ENCODE results near the gene LRRC73. TPM values are rescaled to one million over a fixed set of nuclear protein-coding genes. Genes with fewer than 3 reads are reported as not detected.
"Not testable (repeated sequence)": the region's sequence is repeated elsewhere in the genome, so short reads cannot be mapped to it uniquely, and the experiment has no call there.

The LRRC73 gene
- total RNA-seq = 1.0 TPM
- long read RNA-seq, partial matches to known transcripts = 0 of 2 reads
- long read RNA-seq, other reads (novel, unspliced or antisense) = 0 of 2 reads

GRCh38 chr6:43509984-43510826, at the start of gene LRRC73:
LRRC73 (minus strand) TSS chr6:43510346; CDS start chr6:43509785, 561 bp downstream.
- intact Hi-C loops (cut with micrococcal nuclease) = no loop called here
- peak; percentile 83 for ATAC-seq
- DNase-seq = peak; percentile 95

DNA sequence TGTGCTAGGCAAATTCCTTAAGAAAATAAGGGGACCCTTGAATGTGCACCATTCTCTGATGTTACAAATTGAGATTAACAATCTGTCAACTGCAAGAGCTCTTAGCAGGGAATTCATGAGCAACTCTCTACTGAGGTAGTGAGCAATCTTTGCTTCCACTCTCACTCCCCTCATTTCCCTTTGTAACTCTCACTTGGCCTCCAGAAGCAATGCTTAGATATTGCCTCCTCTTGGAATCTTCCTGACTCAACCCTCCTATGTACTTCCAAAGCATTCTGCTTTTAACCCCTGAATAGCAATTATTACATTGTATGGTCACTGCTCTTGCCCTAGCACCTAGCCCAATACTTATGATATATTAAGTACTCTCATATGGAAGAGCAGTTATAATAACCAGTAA, 49.2 kb upstream of the LRRC73 start:
- no peak for DNase-seq
- intact Hi-C loops (cut with micrococcal nuclease) = no loop called here
- no peak for ATAC-seq

DNA sequence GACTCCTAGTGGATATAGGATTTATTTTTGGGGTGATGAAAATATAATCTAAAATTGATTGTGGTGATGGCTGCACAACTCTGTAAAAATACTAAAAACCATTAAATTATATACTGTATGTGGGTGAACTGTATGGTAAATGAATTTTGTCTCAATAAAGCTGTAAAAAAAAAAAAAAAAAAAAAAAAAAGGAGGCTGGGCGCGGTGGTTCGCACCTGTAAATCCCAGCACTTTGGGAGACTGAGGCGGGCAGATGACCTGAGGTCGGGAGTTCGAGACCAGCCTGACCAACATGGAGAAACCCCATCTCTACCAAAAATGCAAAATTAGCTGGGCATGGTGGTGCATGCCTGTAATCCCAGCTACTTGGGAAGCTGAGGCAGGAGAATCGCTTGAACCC, 47.5 kb upstream of the LRRC73 start:
- DNase-seq; intact Hi-C loops (cut with micrococcal nuclease); ATAC-seq: not testable (repeated sequence)

DNA sequence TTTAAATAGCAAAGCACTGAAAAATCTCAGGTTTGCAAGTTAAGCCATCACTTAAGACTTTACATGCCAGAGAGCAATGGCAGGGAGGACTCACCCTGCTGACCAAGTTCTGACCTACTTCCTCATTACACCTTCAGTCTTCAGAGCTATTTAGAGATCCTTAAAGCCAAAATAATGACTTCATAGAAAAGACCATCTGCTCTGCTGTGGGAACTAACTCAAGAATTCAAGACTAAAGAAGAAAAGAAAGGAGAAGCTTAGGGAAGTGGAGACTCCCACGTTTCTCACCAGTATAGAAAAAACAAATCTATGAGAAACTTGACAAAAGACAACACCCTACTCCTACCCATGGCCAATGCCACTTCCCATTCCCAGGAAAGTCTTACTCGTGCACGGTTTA, 37.1 kb upstream of the LRRC73 start:
- intact Hi-C loops (cut with micrococcal nuclease) = no loop called here
- no peak for DNase-seq
- ATAC-seq = no peak

GRCh38 chr6:43544461-43544860, 34.3 kb upstream of the LRRC73 start:
- DNase-seq = no peak
- ATAC-seq = no peak
- intact Hi-C loops (cut with micrococcal nuclease) = no loop called here

DNA sequence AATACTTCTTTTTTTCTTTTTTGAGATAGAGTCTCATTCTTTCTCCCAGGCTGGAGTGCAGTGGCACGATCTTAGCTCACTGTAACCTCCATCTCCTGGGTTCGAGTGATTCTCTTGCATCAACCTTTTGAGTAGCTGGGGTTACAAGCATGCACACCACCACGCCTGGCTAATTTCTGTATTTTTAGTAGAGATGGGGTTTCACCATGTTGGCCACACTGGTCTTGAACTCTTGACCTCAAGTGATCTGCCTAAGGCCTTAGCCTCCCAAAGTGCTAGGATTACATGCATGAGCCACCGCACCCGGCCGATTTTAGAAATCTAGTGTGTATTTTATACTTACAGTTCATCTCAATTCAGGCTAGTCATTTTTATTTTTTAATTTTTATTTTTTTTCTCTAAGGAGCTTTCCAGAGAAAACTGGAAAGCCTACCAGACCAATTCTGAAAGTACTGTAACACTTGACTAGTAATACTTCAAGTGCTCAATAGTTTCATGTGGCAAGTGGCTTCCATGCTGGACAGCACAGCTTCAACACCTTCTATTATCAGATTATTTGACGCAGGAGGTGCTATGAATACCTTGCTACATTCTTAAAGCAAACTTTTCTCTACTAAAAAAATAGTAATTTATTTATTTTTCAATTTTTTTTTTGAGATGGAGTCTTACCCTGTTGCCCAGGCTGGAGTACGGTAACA, 31.8 kb upstream of the LRRC73 start:
- intact Hi-C loops (cut with micrococcal nuclease) = no loop called here

GRCh38 chr6:43540507-43540906, 30.4 kb upstream of the LRRC73 start:
- ATAC-seq (no peak), DNase-seq (no peak)
- intact Hi-C loops (cut with micrococcal nuclease) = no loop called here

More for the DNA sequence above, 31.8 kb upstream of the LRRC73 start:
- ATAC-seq (no peak), DNase-seq (no peak)

GRCh38 chr6:43539409-43539808, 29.3 kb upstream of the LRRC73 start:
- intact Hi-C loops (cut with micrococcal nuclease); DNase-seq; ATAC-seq: not testable (repeated sequence)

GRCh38 chr6:43538986-43539385, 28.8 kb upstream of the LRRC73 start:
- ATAC-seq; DNase-seq; intact Hi-C loops (cut with micrococcal nuclease): not testable (repeated sequence)

DNA sequence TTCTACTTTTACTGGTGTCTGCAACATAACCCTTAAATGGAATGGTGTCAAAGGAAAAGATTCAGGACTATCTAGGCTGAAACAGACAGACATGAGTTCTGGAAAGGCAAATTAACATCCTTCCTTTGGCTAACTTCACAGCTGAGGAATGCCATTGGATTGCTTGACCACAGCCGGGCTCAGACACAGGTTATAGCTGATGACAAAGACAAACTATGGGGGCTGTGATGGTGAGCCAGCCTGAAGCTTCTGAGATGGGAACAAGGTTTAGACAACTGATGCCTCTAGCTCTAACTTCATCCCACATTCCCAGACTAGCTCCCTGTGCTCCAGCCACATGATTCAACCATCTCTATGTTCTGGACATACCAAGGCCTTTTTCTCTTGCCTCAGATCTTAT, 22.1 kb upstream of the LRRC73 start:
- ATAC-seq (no peak), DNase-seq (no peak)
- intact Hi-C loops (cut with micrococcal nuclease) = no loop called here

- intact Hi-C loops (cut with micrococcal nuclease) = no loop called here
- no peak for DNase-seq
- ATAC-seq = no peak
These were observed 14.4 kb upstream of the LRRC73 start for GRCh38 chr6:43524483-43524961.

GRCh38 chr6:43523284-43523683, 13.1 kb upstream of the LRRC73 start:
- DNase-seq = no peak
- intact Hi-C loops (cut with micrococcal nuclease) = no loop called here
- no peak for ATAC-seq

DNA sequence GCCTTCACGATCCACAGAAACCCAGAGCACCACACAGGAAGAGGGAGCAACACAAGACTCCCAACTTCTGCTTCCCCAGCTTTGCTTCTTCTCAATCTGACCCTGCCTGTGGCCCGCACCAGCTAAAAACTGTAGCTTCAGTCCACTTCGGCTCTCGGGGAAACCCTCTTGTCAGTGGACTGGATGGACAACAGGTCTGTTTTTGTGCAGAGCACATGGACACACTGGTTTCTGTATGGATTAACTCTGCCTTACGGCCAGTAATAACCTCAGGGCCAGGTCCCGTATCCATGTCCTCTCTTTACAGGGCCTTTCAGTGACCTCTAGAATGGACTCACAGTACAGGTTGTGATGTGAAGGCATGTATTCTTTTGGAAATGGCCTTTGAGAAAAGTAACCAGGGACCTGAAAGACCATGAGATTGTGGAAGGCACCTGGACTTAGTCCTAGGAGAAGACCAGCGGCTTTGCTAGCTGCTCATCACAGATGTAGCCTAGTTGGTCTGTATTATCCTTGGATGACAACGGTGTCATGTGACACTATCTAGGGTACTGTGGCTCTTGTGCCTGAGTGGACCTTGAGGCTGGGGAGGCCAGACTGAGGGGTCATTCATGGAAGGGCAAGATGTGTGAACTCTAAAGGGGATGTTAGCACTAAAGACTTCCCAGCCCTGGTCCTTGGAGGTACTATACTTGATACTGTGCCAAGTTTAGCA, 12.6 kb upstream of the LRRC73 start:
- DNase-seq (no peak), ATAC-seq (no peak)
- intact Hi-C loops (cut with micrococcal nuclease) = no loop called here

- DNase-seq = no peak
- intact Hi-C loops (cut with micrococcal nuclease) = no loop called here
- ATAC-seq = peak; percentile 60
These were observed 11.7 kb upstream of the LRRC73 start for GRCh38 chr6:43521836-43522235.

GRCh38 chr6:43520097-43520496, 10.0 kb upstream of the LRRC73 start:
- ATAC-seq (no peak), DNase-seq (no peak)
- intact Hi-C loops (cut with micrococcal nuclease) = no loop called here

- intact Hi-C loops (cut with micrococcal nuclease) = no loop called here
- ATAC-seq = no peak
These were observed 7.6 kb upstream of the LRRC73 start for GRCh38 chr6:43517505-43518357.

GRCh38 chr6:43516697-43517504, 6.8 kb upstream of the LRRC73 start, which contains the start of the genes POLR1C and YIPF3:
POLR1C (plus strand) TSS chr6:43517089; CDS start chr6:43517110, 21 bp downstream.
YIPF3 (minus strand) TSS chr6:43516926; CDS start chr6:43516807, 119 bp downstream.
- intact Hi-C loops (cut with micrococcal nuclease) = no loop called here
- DNase-seq (peak; percentile 97), ATAC-seq (peak; percentile 93)

More at GRCh38 chr6:43517505-43518357, 7.6 kb upstream of the LRRC73 start:
- no peak for DNase-seq

DNA sequence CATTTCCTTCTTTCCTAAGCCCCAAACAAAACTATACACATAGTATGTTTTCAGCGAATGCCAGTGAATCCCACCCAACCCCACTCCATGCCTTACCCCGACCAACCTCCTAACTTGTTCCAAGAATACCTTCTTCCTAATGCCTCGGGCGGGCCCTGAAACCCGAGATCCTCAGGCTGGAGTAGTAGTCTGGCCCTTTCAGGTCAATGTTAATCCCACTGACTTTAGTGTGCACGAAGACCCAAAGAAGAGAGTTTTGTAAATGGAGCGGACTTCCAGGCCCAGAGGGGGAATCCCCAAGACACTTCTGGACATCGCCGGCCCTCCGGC, 6.2 kb upstream of the LRRC73 start:
- no peak for ATAC-seq
- intact Hi-C loops (cut with micrococcal nuclease) = no loop called here

More for the DNA sequence above, 6.2 kb upstream of the LRRC73 start:
- DNase-seq = no peak
